GM19328 (cell line): Measurements from ENCODE around the gene HTR3E.
"Not testable (repeated sequence)": the region's sequence is repeated elsewhere in the genome, so short reads cannot be mapped to it uniquely, and the experiment has no call there.

Experiments used
- ATAC-seq: cut with Tn5 transposase; IDR thresholded peaks from one replicate; pipeline ENCODE4 v1.9.1; 2021; ENCODE audit warnings: mild to moderate bottlenecking, moderate library complexity; ENCODE audit not compliant: unreplicated experiment

Gene HTR3E

DNA sequence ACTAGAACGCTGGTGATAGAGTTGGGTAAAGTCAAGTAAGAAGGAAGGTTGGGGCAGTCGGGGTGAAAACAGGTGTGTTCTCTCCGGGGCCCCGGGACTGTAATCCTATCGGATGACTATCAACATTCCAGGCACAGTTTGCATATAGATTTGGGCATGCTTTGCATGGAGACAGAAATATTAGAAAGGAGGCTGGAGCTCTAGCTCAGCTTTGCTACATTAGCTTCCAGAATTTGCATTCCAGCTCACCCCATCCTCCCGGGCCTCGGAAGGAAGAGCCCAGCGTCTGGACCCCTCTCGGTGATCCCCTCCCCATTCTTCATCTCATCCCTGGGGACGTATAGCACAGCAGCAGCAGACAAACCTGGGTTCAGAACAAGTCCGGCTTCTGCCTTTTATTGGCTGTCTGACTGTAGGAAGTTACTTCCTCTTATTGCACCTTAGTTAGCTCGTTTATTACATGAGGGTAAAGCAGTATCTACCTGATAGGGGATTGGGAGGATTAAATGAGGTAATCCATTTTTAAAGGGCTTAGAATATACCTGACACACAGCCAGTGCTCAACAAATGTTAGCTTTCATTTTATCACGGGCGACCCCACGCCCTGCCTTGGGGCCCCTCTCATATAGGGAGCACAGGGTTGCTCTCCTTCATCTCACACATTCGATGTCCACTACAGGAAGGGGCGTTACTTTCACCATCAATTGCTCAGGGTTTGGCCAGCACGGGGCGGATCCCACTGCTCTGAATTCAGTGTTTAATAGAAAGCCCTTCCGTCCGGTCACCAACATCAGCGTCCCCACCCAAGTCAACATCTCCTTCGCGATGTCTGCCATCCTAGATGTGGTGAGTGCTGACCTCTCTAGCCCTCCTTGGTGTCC, 3.2 kb downstream of the HTR3E start:
- no peak for ATAC-seq

GRCh38 chr3:184110316-184110725, 13.5 kb downstream of the HTR3E start:
- ATAC-seq, result no peak

DNA sequence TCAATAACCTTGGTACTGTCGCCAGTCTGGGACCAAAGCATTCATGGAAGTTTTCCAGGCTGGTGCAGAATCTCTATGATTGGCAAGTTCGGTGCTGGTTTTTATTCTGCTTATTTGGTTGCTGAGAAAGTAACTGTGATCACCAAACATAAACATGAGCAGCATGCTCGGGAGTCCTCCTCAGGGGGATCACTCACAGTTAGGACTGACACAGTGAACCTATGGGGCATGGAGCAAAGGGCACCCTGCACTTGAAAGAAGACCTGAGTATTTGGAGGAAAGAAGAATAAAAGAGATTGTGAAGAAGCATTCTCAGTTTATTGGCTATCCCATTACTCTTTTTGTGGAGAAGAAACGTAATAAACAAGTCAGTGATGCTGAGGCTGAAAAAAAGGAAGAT, 19.2 kb downstream of the HTR3E start:
- ATAC-seq, result no peak

GRCh38 chr3:184117636-184118035, 20.8 kb downstream of the HTR3E start:
- ATAC-seq, result no peak

DNA sequence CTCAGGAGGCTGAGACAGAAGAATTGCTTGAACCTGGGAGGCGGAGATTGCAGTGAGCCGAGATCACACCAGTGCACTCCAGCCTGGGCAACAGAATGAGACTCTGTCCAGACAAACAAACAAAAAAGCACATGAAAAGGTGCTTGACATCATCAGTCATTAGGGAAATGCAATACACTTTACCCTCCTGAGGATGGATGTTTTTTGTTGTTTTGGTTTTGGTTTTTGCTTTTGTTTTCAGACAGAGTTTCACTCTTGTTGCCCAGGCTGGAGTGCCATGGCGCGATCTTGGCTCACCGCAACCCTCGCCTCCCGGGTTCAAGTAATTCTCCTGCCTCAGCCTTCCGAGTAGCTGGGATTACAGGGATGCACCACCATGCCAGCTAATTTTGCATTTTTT, 24.2 kb downstream of the HTR3E start:
- not testable (repeated sequence) for ATAC-seq

GRCh38 chr3:184126006-184126405, 29.1 kb downstream of the HTR3E start:
- ATAC-seq, result no peak

DNA sequence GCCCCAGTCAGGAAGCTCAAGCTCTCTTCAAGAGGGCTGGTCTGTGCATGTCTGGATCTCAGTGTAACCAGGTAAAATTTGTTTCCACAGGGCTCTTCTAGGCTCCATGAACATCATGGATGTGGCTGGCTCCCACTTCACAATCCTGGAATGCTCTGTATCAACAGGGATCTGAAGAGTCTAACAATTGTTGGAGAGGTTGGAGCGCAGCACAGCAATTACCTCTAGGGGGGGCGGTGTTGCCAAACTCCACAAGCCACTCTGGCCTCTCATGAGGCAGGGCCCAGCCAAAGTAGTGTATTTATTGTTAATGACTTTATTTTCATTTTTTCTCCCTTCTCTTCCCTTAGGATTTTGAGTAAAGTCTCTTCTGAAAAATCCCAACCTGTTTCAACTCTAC, 32.1 kb downstream of the HTR3E start:
- no peak for ATAC-seq

- no peak for ATAC-seq
Observed at GRCh38 chr3:184132945-184133344, 36.1 kb downstream of the HTR3E start.

- ATAC-seq, result no peak
Observed at GRCh38 chr3:184133840-184134745, 37.2 kb downstream of the HTR3E start.

DNA sequence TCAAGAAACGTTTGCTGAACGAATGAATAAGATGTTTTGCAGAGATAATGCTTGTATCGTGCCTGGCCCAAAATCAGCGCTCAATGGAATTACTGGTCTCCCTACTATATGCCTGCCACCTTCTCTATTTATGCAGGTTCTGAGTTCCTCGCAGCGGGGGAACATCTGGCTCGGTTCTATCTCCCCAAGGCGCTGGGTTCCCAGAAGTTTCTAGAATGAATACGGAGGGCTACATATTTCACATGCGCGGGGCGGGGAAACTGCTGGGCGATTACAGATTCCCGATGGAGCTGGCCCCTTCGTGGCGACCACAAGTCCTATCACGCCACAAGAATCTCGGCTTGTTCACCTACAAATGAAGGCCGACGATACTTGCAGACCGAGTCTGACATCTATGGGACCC, 37.9 kb downstream of the HTR3E start:
- no peak for ATAC-seq

GRCh38 chr3:184135149-184135910, 38.5 kb downstream of the HTR3E start, which contains the start of gene EIF2B5:
Gene EIF2B5, plus strand, starts transcription at chr3:184135358. Its CDS starts 28 bp downstream, at chr3:184135386.
- ATAC-seq, result peak; percentile 93

DNA sequence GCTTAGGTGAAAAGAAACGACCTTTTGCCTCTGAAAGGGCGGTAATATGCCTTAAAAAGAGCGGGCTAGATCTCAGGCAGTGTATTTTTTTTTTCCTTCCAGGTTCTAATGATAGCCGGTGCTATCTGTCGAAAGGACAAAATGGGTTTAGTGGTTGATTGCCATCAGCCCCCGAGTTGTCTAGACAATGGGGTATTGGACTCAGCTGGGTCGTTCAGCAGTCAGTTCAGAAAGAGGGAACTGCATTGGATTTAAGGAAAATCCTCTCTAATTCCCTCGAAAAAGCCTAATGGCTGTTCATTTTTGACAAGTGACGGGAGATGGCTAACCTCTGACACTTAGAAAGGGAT, 39.0 kb downstream of the HTR3E start:
- no peak for ATAC-seq

- no peak for ATAC-seq
Observed at GRCh38 chr3:184140436-184140835, 43.6 kb downstream of the HTR3E start.

- ATAC-seq, result no peak
Observed at GRCh38 chr3:184142199-184142598, 45.3 kb downstream of the HTR3E start.

- no peak for ATAC-seq
Observed at GRCh38 chr3:184143327-184143726, 46.5 kb downstream of the HTR3E start.

- no peak for ATAC-seq
Observed at GRCh38 chr3:184144505-184144904, 47.6 kb downstream of the HTR3E start.

DNA sequence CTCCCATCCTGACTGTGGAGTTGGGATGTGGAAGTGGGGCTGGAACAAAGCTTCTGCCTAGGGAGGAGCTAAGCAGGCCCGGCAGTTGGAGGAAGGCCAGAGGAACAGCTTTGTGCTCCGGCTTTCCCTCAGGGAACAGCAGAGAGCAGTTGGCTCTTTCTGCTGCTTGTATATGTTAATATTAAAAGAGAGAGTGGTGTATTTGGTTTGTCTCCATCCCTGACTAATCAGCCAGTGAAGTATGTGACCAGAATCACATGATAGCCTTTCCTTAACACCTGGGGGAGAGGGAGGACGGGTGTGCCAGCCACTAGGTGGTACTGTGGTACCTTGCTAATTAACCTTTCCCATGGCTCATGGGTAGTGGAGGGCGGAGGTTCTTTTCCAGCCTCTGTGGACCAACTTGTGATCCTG, 48.3 kb downstream of the HTR3E start:
- no peak for ATAC-seq

DNA sequence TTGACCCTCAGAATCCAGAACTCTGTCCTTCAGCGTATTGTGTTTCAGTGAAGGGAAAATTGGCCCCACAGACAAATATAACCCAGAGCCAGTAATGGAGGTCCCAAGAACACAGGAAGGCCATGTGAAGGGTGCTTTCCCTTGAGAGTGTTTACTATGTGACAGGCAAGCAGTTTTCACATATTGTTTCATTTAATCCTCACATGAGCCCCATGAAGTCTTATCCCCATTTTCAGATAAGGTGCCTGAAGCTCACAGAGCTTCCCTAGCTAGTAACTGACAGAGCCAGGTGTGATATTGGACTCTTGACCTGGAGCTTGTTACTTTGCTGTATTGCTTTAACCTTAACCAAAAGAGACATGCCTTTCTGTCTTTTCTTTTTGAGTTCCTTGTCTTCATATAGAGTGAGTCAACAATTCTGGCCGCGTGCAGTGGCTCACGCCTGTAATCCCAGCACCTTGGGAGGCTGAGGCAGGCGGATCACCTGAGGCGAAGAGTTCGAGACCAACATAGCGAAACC, 48.9 kb downstream of the HTR3E start:
- ATAC-seq, result no peak

GRCh38 chr3:184148076-184148475, 51.2 kb downstream of the HTR3E start:
- no peak for ATAC-seq

DNA sequence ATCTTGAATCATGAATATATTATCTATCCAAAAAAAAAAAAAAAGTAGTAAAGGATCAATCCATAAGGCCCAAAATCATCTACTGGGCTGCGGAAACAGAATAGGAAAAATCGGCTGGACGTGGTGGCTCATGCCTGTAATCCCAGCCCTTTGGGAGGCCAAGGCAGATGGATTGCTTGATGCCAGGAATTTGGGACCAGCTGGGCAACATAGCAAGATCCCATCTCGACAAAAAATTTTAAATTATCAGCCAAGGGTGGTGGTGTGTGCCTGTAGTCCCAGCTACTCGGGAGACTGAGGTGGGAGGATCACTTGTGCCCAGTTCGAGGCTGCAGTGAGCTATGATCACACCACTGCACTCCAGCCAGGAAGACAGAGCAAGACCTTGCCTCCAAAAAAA, 52.3 kb downstream of the HTR3E start:
- no peak for ATAC-seq

GRCh38 chr3:184149770-184150169, 52.9 kb downstream of the HTR3E start:
- not testable (repeated sequence) for ATAC-seq
